Neuronal stem cell (in vitro differentiated cells): Measurements from ENCODE around the gene SUPT3H.

Source experiments
- DNase-seq: peaks from one replicate; pipeline ENCODE4 v3.0.0-alpha.2; 2013; ENCODE audit warnings: low spot score
- H2AFZ ChIP-seq: one replicate; pipeline ENCODE4 v1.6.1; 2013; ENCODE audit warnings: mild to moderate bottlenecking, low read length, inconsistent platforms
- H2AK5ac ChIP-seq: 2 replicates; pipeline ENCODE4 v1.6.1; 2013; ENCODE audit warnings: low read depth, mild to moderate bottlenecking, inconsistent platforms, low read length, moderate library complexity, mixed read lengths
- H2BK120ac ChIP-seq: 2 replicates; pipeline ENCODE4 v1.6.1; 2013; ENCODE audit warnings: low read depth, mild to moderate bottlenecking, inconsistent platforms, low read length, moderate library complexity, mixed read lengths
- H2BK12ac ChIP-seq: one replicate; pipeline ENCODE4 v1.6.1; 2013; ENCODE audit warnings: low read length, inconsistent platforms
- H2BK15ac ChIP-seq: 2 replicates; pipeline ENCODE4 v1.6.1; 2013; ENCODE audit warnings: mild to moderate bottlenecking, low read length, inconsistent platforms, mixed read lengths
- H2BK5ac ChIP-seq: one replicate; pipeline ENCODE4 v1.6.1; 2013; ENCODE audit warnings: inconsistent platforms, mild to moderate bottlenecking, low read length, moderate library complexity
- H3K14ac ChIP-seq: one replicate; pipeline ENCODE4 v1.6.1; 2013; ENCODE audit warnings: low read length, inconsistent platforms
- H3K18ac ChIP-seq: 2 replicates; pipeline ENCODE4 v1.6.1; 2013; ENCODE audit warnings: low read length, inconsistent platforms
- H3K23ac ChIP-seq: 2 replicates; pipeline ENCODE4 v1.6.1; 2013; ENCODE audit warnings: low read depth, mild to moderate bottlenecking, mixed read lengths, low read length, inconsistent platforms; ENCODE audit not compliant: poor library complexity
- H3K27ac ChIP-seq: replicated peaks from 3 replicates; pipeline ENCODE4 v1.5.1; 2013; ENCODE audit warnings: low read length, inconsistent platforms
- H3K27me3 ChIP-seq, 3 experiments: 2 replicates each; pipeline ENCODE4 v1.6.1; 2013; ENCODE audit warnings: low read length in 3 of 3, mild to moderate bottlenecking in 2 of 3, inconsistent platforms in 1 of 3, low read depth in 1 of 3, mixed read lengths in 1 of 3, moderate library complexity in 1 of 3; ENCODE audit not compliant: control insufficient read depth in 3 of 3, insufficient read depth in 3 of 3
- H3K36me3 ChIP-seq, 2 donors: replicated peaks in 1 of 2; 2 replicates each; pipeline ENCODE4 v1.6.1; 2013; ENCODE audit warnings: low read length in 2 of 2; ENCODE audit not compliant: control insufficient read depth in 2 of 2, insufficient read depth in 2 of 2
- H3K4ac ChIP-seq: 2 replicates; pipeline ENCODE4 v1.6.1; 2013; ENCODE audit warnings: inconsistent platforms, mild to moderate bottlenecking, low read length, moderate library complexity
- H3K4me1 ChIP-seq, 2 donors: 1 replicate in 1 of 2; 2 replicates in 1 of 2; pipeline ENCODE4 v1.6.1; 2013; ENCODE audit warnings: low read length in 2 of 2, low read depth in 1 of 2; ENCODE audit not compliant: control insufficient read depth in 2 of 2, insufficient read depth in 1 of 2
- H3K4me2 ChIP-seq: one replicate; pipeline ENCODE4 v1.6.1; 2013; ENCODE audit warnings: mild to moderate bottlenecking, low read length, inconsistent platforms; ENCODE audit not compliant: insufficient read depth, poor library complexity, severe bottlenecking
- H3K4me3 ChIP-seq, 2 donors: 2 replicates each; pipeline ENCODE4 v1.5.1; 2013; ENCODE audit warnings: low read length in 2 of 2, mild to moderate bottlenecking in 2 of 2, inconsistent platforms in 1 of 2, moderate library complexity in 1 of 2
- H3K79me1 ChIP-seq: one replicate; pipeline ENCODE4 v1.6.1; 2013; ENCODE audit warnings: low read depth, mild to moderate bottlenecking, inconsistent platforms, low read length, moderate library complexity
- H3K9ac ChIP-seq: one replicate; pipeline ENCODE4 v1.6.1; 2013; ENCODE audit warnings: mild to moderate bottlenecking, low read depth, low read length, inconsistent platforms; ENCODE audit not compliant: poor library complexity
- H3K9me3 ChIP-seq, 2 donors: replicated peaks in 1 of 2; 2 replicates each; pipeline versions ENCODE3 to v1.6.1; 2013; ENCODE audit warnings: low read length in 2 of 2, mild to moderate bottlenecking in 2 of 2, inconsistent platforms in 1 of 2, low read depth in 1 of 2, mixed read lengths in 1 of 2, moderate library complexity in 1 of 2; ENCODE audit not compliant: control insufficient read depth in 2 of 2, insufficient read depth in 1 of 2
- H4K8ac ChIP-seq: one replicate; pipeline ENCODE4 v1.6.1; 2013; ENCODE audit warnings: low read depth, mild to moderate bottlenecking, inconsistent platforms, low read length, moderate library complexity
- H4K91ac ChIP-seq: one replicate; pipeline ENCODE4 v1.6.1; 2013; ENCODE audit warnings: low read length, low read depth, mild to moderate bottlenecking, inconsistent platforms; ENCODE audit not compliant: poor library complexity
- WGBS, 2 donors: extraction: QIAGEN DNeasy Blood & Tissue Kit; methylation state at CpG; one replicate each; pipeline ENCODE4 v1.1.7; 2013; ENCODE audit warnings: missing lambda C conversion rate in 2 of 2, mixed read lengths in 1 of 2; ENCODE audit not compliant: insufficient read length in 2 of 2, insufficient replicate concordance in 1 of 2; ENCODE audit errors: extremely low coverage in 2 of 2; 5-methylcytosine and 5-hydroxymethylcytosine counted together

SUPT3H gene

GRCh38 chr6:45127185-45127584 lies 250.5 kb downstream of the SUPT3H start:
- Histone ChIP-seq H3K9me3 (peaks cover 0 to 8% of the 10 kb centered on the region in 2 donors), H3K4me1 (no peaks in the 10 kb centered on the region), H2AFZ (no peak overlapping the region), H3K4ac (no peak overlapping the region), H2BK5ac (no peak overlapping the region), H3K4me3 (no peak overlapping the region), H3K4me2 (no peak overlapping the region), H3K27me3 (no peaks in the 10 kb centered on the region), H2BK120ac (no peak overlapping the region), H3K36me3 (no peaks in the 10 kb centered on the region), H3K79me1 (no peaks in the 10 kb centered on the region), H3K23ac (no peak overlapping the region), H3K18ac (no peak overlapping the region), H3K9ac (no peak overlapping the region), H3K14ac (no peak overlapping the region), H2AK5ac (no peak overlapping the region), H2BK15ac (no peak overlapping the region), H3K27ac (no peak overlapping the region), H4K91ac (no peak overlapping the region), H2BK12ac (no peak overlapping the region), H4K8ac (no peak overlapping the region)
- no CpG with 5 or more reads among the region's 2 CpGs for WGBS, 2 donors
- DNase-seq, result no peak

DNA sequence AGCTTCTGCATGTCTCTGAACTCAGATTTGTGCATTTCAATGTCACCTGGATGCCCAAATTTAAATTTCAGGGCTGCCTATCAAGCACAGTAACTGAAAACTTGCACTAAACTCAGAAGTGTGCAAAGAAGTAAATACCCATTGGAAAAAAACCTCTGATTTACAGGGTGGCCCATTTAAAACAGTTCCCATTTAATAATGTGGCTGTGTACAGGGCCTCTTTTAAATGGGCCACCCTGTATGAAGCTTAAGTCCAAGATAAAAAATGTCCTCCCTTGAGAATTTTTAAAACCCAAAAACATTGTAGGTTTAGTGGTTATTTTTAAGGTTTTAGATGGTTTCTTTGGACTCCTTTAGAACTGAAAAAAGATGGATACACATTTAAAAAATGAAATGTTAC lies 251.7 kb downstream of the SUPT3H start:
- Histone ChIP-seq H3K9me3 (peaks cover 0 to 8% of the 10 kb centered on the region in 2 donors), H3K4ac (no peak overlapping the region), H2BK120ac (no peak overlapping the region), H3K36me3 (no peaks in the 10 kb centered on the region), H2AK5ac (no peak overlapping the region), H3K27ac (no peak overlapping the region), H3K4me2 (no peak overlapping the region), H3K4me3 (no peak overlapping the region), H4K91ac (no peak overlapping the region), H3K14ac (no peak overlapping the region), H3K23ac (no peak overlapping the region), H3K9ac (no peak overlapping the region), H4K8ac (no peak overlapping the region), H3K4me1 (no peaks in the 10 kb centered on the region), H3K79me1 (no peaks in the 10 kb centered on the region), H2AFZ (no peak overlapping the region), H3K27me3 (no peaks in the 10 kb centered on the region), H2BK15ac (no peak overlapping the region), H3K18ac (no peak overlapping the region), H2BK12ac (no peak overlapping the region), H2BK5ac (no peak overlapping the region)
- DNase-seq, result no peak

DNA sequence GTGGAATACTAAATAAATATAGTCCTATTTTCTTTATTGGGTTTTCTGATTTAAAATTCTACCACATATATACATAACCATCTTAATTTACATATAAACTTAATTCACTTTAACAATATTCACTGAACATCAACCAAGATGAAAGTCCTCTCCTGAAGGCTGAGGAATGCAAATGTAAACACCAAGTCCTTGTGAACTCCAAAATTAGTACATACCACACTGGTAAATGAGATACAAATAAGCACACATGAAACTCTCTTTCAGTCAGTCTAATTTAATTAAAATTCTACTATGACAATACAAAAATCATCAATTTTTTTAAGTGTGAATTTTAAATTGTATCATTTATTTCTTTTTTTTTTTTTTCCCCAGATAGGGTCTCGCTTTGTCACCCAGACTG lies 254.7 kb downstream of the SUPT3H start:
- H3K4ac ChIP-seq, result no peak overlapping the region
- no peaks in the 10 kb centered on the region for H3K79me1 ChIP-seq
- H3K14ac ChIP-seq, result no peak overlapping the region
- no peak overlapping the region for H3K4me2 ChIP-seq
- no peak overlapping the region for H3K9ac ChIP-seq
- DNase-seq, result no peak
- no peaks in the 10 kb centered on the region for H3K27me3 ChIP-seq
- no peaks in the 10 kb centered on the region for H3K9me3 ChIP-seq
- H2BK12ac ChIP-seq, result no peak overlapping the region
- no CpG with 5 or more reads among the region's 1 CpG for WGBS, 2 donors
- no peak overlapping the region for H3K27ac ChIP-seq
- no peaks in the 10 kb centered on the region for H3K4me1 ChIP-seq
- no peak overlapping the region for H2BK15ac ChIP-seq
- no peak overlapping the region for H2AK5ac ChIP-seq
- no peak overlapping the region for H2BK120ac ChIP-seq
- no peak overlapping the region for H4K8ac ChIP-seq
- H3K36me3 ChIP-seq, result no peaks in the 10 kb centered on the region
- no peak overlapping the region for H2AFZ ChIP-seq
- H2BK5ac ChIP-seq, result no peak overlapping the region
- H3K23ac ChIP-seq, result no peak overlapping the region
- H3K4me3 ChIP-seq, result no peak overlapping the region
- H4K91ac ChIP-seq, result no peak overlapping the region
- H3K18ac ChIP-seq, result no peak overlapping the region

DNA sequence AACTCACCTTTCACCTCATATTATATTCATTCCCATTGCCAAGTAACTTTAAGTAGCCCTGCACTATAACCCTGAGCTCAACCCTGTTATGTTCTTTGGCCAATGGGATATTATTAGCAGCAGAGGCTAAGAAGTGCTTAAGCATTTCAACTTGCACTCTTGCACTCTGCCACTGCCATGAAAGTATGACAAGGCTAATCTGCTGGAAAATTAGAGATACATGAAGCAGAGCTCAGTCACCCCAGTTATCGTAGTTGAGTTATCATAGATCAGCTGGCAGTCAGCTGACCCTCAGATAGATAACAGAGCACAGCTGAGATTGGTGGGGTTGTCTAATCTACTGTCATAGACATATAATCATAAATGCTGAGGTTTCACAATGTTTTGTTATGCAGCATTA lies 259.0 kb downstream of the SUPT3H start:
- no peaks in the 10 kb centered on the region for H3K79me1 ChIP-seq
- no peak overlapping the region for H2BK120ac ChIP-seq

More for the DNA sequence above, 259.0 kb downstream of the SUPT3H start:
- Histone ChIP-seq H2AFZ (no peak overlapping the region), H3K27ac (no peak overlapping the region), H3K18ac (no peak overlapping the region), H2BK5ac (no peak overlapping the region), H3K14ac (no peak overlapping the region), H2BK15ac (no peak overlapping the region), H3K4me2 (no peak overlapping the region), H2AK5ac (no peak overlapping the region), H3K9ac (no peak overlapping the region), H3K23ac (no peak overlapping the region), H3K36me3 (no peaks in the 10 kb centered on the region), H3K4ac (no peak overlapping the region), H3K9me3 (no peaks in the 10 kb centered on the region), H3K4me3 (no peak overlapping the region), H4K8ac (no peak overlapping the region), H3K4me1 (no peaks in the 10 kb centered on the region), H4K91ac (no peak overlapping the region), H3K27me3 (no peaks in the 10 kb centered on the region), H2BK12ac (no peak overlapping the region)
- WGBS, 2 donors, result no CpG with 5 or more reads among the region's 1 CpG
- DNase-seq, result no peak
